ENCODE results near the gene TM4SF20.

GRCh38 chr2:227366769-227367426, 12.2 kb downstream of the TM4SF20 start:
- TF ChIP-seq RBAK (tag by site-specific recombination; IDR thresholded peaks at IDR 0.05) (no peak), ZBTB8A (tag by site-specific recombination; IDR thresholded peaks at IDR 0.05) (no peak)

All from HEK293 (cell line).